ENCODE results near the gene CCNT2.
"Not testable (repeated sequence)": the region's sequence is repeated elsewhere in the genome, so short reads cannot be mapped to it uniquely, and the experiment has no call there.

CCNT2 gene

GRCh38 chr2:134918526-134919340 is at the start of gene CCNT2:
Gene CCNT2 (plus strand): TSS chr2:134918822. CDS start chr2:134918855, 33 bp downstream.
- peak; percentile 99 for DNase-seq

- DNase-seq = peak; percentile 43
Observed at GRCh38 chr2:134869946-134870736, 48.5 kb upstream of the CCNT2 start.

- no peak for DNase-seq
Observed at GRCh38 chr2:134873152-134873551, 45.5 kb upstream of the CCNT2 start.

GRCh38 chr2:134875309-134875708 is 43.3 kb upstream of the CCNT2 start:
- DNase-seq = no peak

GRCh38 chr2:134882773-134883172 is 35.8 kb upstream of the CCNT2 start:
- no peak for DNase-seq

GRCh38 chr2:134883552-134884293 is 34.9 kb upstream of the CCNT2 start:
- DNase-seq = no peak

- DNase-seq = no peak
Observed at GRCh38 chr2:134884435-134884834, 34.2 kb upstream of the CCNT2 start.

- no peak for DNase-seq
Observed at GRCh38 chr2:134892282-134893035, 26.2 kb upstream of the CCNT2 start.

GRCh38 chr2:134897932-134898331 is 20.7 kb upstream of the CCNT2 start:
- DNase-seq = peak; percentile 41

GRCh38 chr2:134899204-134899603 is 19.4 kb upstream of the CCNT2 start:
- DNase-seq = no peak

- no peak for DNase-seq
Observed at GRCh38 chr2:134900151-134900550, 18.5 kb upstream of the CCNT2 start.

- DNase-seq = not testable (repeated sequence)
Observed at GRCh38 chr2:134903701-134904100, 14.9 kb upstream of the CCNT2 start.

- no peak for DNase-seq
Observed at GRCh38 chr2:134905168-134905567, 13.5 kb upstream of the CCNT2 start.

- no peak for DNase-seq
Observed at GRCh38 chr2:134906726-134907125, 11.9 kb upstream of the CCNT2 start.

- not testable (repeated sequence) for DNase-seq
Observed at GRCh38 chr2:134907441-134908116, 11.0 kb upstream of the CCNT2 start.

- no peak for DNase-seq
Observed at GRCh38 chr2:134910763-134911399, 7.7 kb upstream of the CCNT2 start.

GRCh38 chr2:134911400-134911785 is 7.2 kb upstream of the CCNT2 start:
- DNase-seq = no peak

GRCh38 chr2:134912361-134912760 is 6.3 kb upstream of the CCNT2 start:
- no peak for DNase-seq

GRCh38 chr2:134917360-134917865 is 1.2 kb upstream of the CCNT2 start:
- no peak for DNase-seq

- peak; percentile 96 for DNase-seq
Observed at GRCh38 chr2:134917888-134918525, 615 bp upstream of the CCNT2 start.
